LNCAP (cell line): ENCODE results near the gene RIOK3.

Experiments
- TF ChIP-seq, protein P1 (sequence below): fragments of 450-650 bp; IDR thresholded peaks from 2 replicates; pipeline ENCODE4 v1.5.1; 2017; ENCODE audit warnings: mild to moderate bottlenecking

RIOK3 gene

DNA sequence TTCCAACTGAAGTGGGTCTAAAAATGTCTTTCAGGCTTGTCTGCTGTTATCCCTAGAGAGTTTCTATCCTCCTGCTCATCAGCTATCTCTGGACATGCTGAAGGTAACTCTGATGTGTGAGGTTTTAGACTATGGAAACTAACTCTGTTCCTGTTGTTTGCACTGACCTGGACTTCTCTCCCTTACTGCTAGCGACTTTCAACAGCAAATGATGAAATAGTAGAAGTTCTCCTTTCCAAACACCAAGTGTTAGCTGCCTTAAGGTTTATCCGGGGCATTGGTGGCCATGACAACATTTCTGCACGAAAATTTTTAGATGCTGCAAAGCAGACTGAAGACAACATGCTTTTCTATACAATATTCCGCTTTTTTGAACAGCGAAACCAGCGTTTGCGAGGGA, 77.1 kb downstream of the RIOK3 start:
- TF ChIP-seq, protein P1, sequence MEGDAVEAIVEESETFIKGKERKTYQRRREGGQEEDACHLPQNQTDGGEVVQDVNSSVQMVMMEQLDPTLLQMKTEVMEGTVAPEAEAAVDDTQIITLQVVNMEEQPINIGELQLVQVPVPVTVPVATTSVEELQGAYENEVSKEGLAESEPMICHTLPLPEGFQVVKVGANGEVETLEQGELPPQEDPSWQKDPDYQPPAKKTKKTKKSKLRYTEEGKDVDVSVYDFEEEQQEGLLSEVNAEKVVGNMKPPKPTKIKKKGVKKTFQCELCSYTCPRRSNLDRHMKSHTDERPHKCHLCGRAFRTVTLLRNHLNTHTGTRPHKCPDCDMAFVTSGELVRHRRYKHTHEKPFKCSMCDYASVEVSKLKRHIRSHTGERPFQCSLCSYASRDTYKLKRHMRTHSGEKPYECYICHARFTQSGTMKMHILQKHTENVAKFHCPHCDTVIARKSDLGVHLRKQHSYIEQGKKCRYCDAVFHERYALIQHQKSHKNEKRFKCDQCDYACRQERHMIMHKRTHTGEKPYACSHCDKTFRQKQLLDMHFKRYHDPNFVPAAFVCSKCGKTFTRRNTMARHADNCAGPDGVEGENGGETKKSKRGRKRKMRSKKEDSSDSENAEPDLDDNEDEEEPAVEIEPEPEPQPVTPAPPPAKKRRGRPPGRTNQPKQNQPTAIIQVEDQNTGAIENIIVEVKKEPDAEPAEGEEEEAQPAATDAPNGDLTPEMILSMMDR = no peak

DNA sequence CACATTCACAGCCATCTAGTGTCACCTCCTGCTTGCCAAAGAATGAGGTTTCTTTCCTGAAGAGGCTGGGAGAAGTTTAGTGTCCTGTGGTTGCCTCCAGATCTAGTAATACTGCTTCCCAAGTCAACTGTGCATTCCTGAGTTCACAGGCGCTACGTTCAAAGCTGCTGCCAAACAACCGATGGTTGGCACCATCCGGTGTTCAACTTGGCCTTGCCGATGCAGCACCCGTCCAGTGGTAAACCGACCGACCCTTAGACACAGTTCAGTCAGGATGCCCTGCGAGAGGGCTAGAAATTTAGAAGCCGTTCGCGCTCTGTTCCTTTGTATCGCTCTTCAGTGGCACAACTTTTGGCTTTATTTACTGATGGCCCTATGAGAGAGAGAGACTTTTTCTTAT, 78.8 kb downstream of the RIOK3 start:
- TF ChIP-seq, protein P1 = no peak
